ENCODE measurements around the gene CNOT6L.
A peak's percentile ranks its signal among the peaks of the same experiment; 100 is the strongest.

Gene CNOT6L

GRCh38 chr4:77699731-77700210, 119.4 kb downstream of the CNOT6L start:
- TF ChIP-seq, protein P1, sequence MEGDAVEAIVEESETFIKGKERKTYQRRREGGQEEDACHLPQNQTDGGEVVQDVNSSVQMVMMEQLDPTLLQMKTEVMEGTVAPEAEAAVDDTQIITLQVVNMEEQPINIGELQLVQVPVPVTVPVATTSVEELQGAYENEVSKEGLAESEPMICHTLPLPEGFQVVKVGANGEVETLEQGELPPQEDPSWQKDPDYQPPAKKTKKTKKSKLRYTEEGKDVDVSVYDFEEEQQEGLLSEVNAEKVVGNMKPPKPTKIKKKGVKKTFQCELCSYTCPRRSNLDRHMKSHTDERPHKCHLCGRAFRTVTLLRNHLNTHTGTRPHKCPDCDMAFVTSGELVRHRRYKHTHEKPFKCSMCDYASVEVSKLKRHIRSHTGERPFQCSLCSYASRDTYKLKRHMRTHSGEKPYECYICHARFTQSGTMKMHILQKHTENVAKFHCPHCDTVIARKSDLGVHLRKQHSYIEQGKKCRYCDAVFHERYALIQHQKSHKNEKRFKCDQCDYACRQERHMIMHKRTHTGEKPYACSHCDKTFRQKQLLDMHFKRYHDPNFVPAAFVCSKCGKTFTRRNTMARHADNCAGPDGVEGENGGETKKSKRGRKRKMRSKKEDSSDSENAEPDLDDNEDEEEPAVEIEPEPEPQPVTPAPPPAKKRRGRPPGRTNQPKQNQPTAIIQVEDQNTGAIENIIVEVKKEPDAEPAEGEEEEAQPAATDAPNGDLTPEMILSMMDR (conservative IDR thresholded peaks at IDR 0.05; ENCODE audit: low read length), result peak; percentile 39
- no peak for TF ChIP-seq EZH2phosphoT487 (IDR thresholded peaks at IDR 0.05; ENCODE audit: borderline replicate concordance)
- Histone ChIP-seq H3K79me2 (ENCODE audit: insufficient read depth, low read length) (no peaks in the 10 kb centered on the region), H3K4me1 (ENCODE audit: insufficient read depth, low read length, poor library complexity, severe bottlenecking) (no peaks in the 10 kb centered on the region), H3F3A (ENCODE audit: low read depth) (no peaks in the 10 kb centered on the region), H3K9me3 (ENCODE audit: insufficient read depth, low read depth, low read length) (no peaks in the 10 kb centered on the region), H2AFZ (ENCODE audit: low read length) (no peak overlapping the region), H3K27me3 (ENCODE audit: insufficient read depth, low read length, poor library complexity, severe bottlenecking) (no peaks in the 10 kb centered on the region), H3K9me2 (replicated peaks; ENCODE audit: low read depth, low read length) (no peaks in the 10 kb centered on the region), H3K9ac (ENCODE audit: low read depth, low read length, poor library complexity, severe bottlenecking) (no peak overlapping the region), H3K36me3 (ENCODE audit: insufficient read depth, low read length) (no peaks in the 10 kb centered on the region), H3K4me2 (ENCODE audit: low read depth, low read length, poor library complexity, severe bottlenecking) (no peak overlapping the region), H4K20me1 (ENCODE audit: insufficient read depth, low read length, poor library complexity, severe bottlenecking) (no peaks in the 10 kb centered on the region), H3K4me3 (ENCODE audit: low read length, poor library complexity, severe bottlenecking) (no peak overlapping the region)

GRCh38 chr4:77697860-77698590, 121.1 kb downstream of the CNOT6L start:
- no peak overlapping the region for H3K9ac ChIP-seq (ENCODE audit: low read depth, low read length, poor library complexity, severe bottlenecking)
- H3K36me3 ChIP-seq (ENCODE audit: insufficient read depth, low read length), result no peaks in the 10 kb centered on the region
- no peak overlapping the region for H3K4me2 ChIP-seq (ENCODE audit: low read depth, low read length, poor library complexity, severe bottlenecking)
- H4K20me1 ChIP-seq (ENCODE audit: insufficient read depth, low read length, poor library complexity, severe bottlenecking), result no peaks in the 10 kb centered on the region
- no peaks in the 10 kb centered on the region for H3K27me3 ChIP-seq (ENCODE audit: insufficient read depth, low read length, poor library complexity, severe bottlenecking)
- H3K9me2 ChIP-seq (replicated peaks; ENCODE audit: low read depth, low read length), result no peaks in the 10 kb centered on the region
- no peaks in the 10 kb centered on the region for H3F3A ChIP-seq (ENCODE audit: low read depth)
- no peak overlapping the region for H3K4me3 ChIP-seq (ENCODE audit: low read length, poor library complexity, severe bottlenecking)
- no peak overlapping the region for H2AFZ ChIP-seq (ENCODE audit: low read length)
- H3K9me3 ChIP-seq (ENCODE audit: insufficient read depth, low read depth, low read length), result no peaks in the 10 kb centered on the region
- TF ChIP-seq, protein P1 (conservative IDR thresholded peaks at IDR 0.05; ENCODE audit: low read length), result peak; percentile 60
- no peak for TF ChIP-seq EZH2phosphoT487 (IDR thresholded peaks at IDR 0.05; ENCODE audit: borderline replicate concordance)
- no peaks in the 10 kb centered on the region for H3K79me2 ChIP-seq (ENCODE audit: insufficient read depth, low read length)
- H3K4me1 ChIP-seq (ENCODE audit: insufficient read depth, low read length, poor library complexity, severe bottlenecking), result no peaks in the 10 kb centered on the region

- no peak for TF ChIP-seq EZH2phosphoT487 (IDR thresholded peaks at IDR 0.05; ENCODE audit: borderline replicate concordance)
- TF ChIP-seq, protein P1 (conservative IDR thresholded peaks at IDR 0.05; ENCODE audit: low read length), result no peak
- Histone ChIP-seq H3K27me3 (ENCODE audit: insufficient read depth, low read length, poor library complexity, severe bottlenecking) (no peaks in the 10 kb centered on the region), H3K4me3 (ENCODE audit: low read length, poor library complexity, severe bottlenecking) (no peak overlapping the region), H3K4me2 (ENCODE audit: low read depth, low read length, poor library complexity, severe bottlenecking) (no peak overlapping the region), H3K4me1 (ENCODE audit: insufficient read depth, low read length, poor library complexity, severe bottlenecking) (no peaks in the 10 kb centered on the region), H3K36me3 (ENCODE audit: insufficient read depth, low read length) (no peaks in the 10 kb centered on the region), H3K79me2 (ENCODE audit: insufficient read depth, low read length) (no peaks in the 10 kb centered on the region), H3K9me3 (ENCODE audit: insufficient read depth, low read depth, low read length) (no peaks in the 10 kb centered on the region), H3F3A (ENCODE audit: low read depth) (no peaks in the 10 kb centered on the region), H3K9ac (ENCODE audit: low read depth, low read length, poor library complexity, severe bottlenecking) (no peak overlapping the region), H2AFZ (ENCODE audit: low read length) (no peak overlapping the region), H4K20me1 (ENCODE audit: insufficient read depth, low read length, poor library complexity, severe bottlenecking) (no peaks in the 10 kb centered on the region), H3K9me2 (replicated peaks; ENCODE audit: low read depth, low read length) (no peaks in the 10 kb centered on the region)
Measured at GRCh38 chr4:77695774-77696173, 123.4 kb downstream of the CNOT6L start.

Measured in Loucy (cell line).